Heart left ventricle (tissue), 16 donors: Measurements from ENCODE around the gene CCDC178. TPM values are rescaled to one million over a fixed set of nuclear protein-coding genes. Genes with fewer than 3 reads are reported as not detected.

ENCODE experiments used
- ATAC-seq, 4 donors: fragments of 200-7000 bp; cut with Tn5 transposase; one replicate each; pipeline ENCODE4 v1.9.1; 2020 to 2022; ENCODE audit warnings: moderate library complexity in 4 of 4, mild to moderate bottlenecking in 3 of 4, moderate number of reproducible peaks in 1 of 4
- DNase-seq, 5 donors: peaks; one replicate each; pipeline ENCODE4 v3.0.0-alpha.2; 2020
- H3K27ac ChIP-seq, 12 donors: fragments of 200-600 bp; sonication (generic) in 4 of 12; one replicate each; pipeline versions ENCODE4 v1.5.0 to v1.8.0; 2016 to 2022; ENCODE audit warnings: mild to moderate bottlenecking in 2 of 12
- H3K27me3 ChIP-seq, 9 donors: fragments of 200-600 bp; sonication (generic) in 2 of 9; one replicate each; pipeline versions ENCODE4 v1.5.1 to v1.8.0; 2016 to 2022; ENCODE audit warnings: mild to moderate bottlenecking in 3 of 9
- H3K36me3 ChIP-seq, 9 donors: fragments of 200-600 bp; sonication (generic) in 2 of 9; one replicate each; pipeline versions ENCODE4 v1.5.0 to v1.8.0; 2018 to 2022; ENCODE audit warnings: mild to moderate bottlenecking in 2 of 9
- H3K4me1 ChIP-seq, 12 donors: fragments of 200-600 bp; sonication (generic) in 4 of 12; one replicate each; pipeline versions ENCODE4 v1.5.0 to v1.8.0; 2016 to 2022; ENCODE audit warnings: mild to moderate bottlenecking in 3 of 12
- H3K4me3 ChIP-seq, 12 donors: fragments of 200-600 bp; sonication (generic) in 4 of 12; one replicate each; pipeline versions ENCODE4 v1.5.0 to v1.8.0; 2017 to 2022; ENCODE audit warnings: mild to moderate bottlenecking in 9 of 12, moderate library complexity in 4 of 12
- H3K9me3 ChIP-seq, 12 donors: fragments of 200-600 bp; sonication (generic) in 4 of 12; one replicate each; pipeline versions ENCODE4 v1.5.0 to v1.8.0; 2016 to 2022; ENCODE audit warnings: mild to moderate bottlenecking in 1 of 12
- CTCF ChIP-seq, 12 donors: fragments of 200-600 bp; sonication (generic) in 4 of 12; IDR thresholded peaks; one replicate each; pipeline versions ENCODE4 v1.5.0 to v1.8.0; 2018 to 2022; ENCODE audit warnings: antibody characterized with exemption in 12 of 12, mild to moderate bottlenecking in 5 of 12
- POLR2A ChIP-seq, 2 donors: fragments of 450-650 bp; IDR thresholded peaks; one replicate each; pipeline ENCODE4 v1.6.1; 2017; ENCODE audit warnings: antibody characterized with exemption in 2 of 2, mild to moderate bottlenecking in 2 of 2, moderate library complexity in 2 of 2
- WGBS, 4 donors: extraction: QIAGEN DNeasy Blood & Tissue Kit in 2 of 4; methylation state at CpG; one replicate each; pipeline versions ENCODE4 v1.1.5 to v1.1.7; 2013 to 2018; 5-methylcytosine and 5-hydroxymethylcytosine counted together
- intact Hi-C, 10 donors: fragments of 100-400 bp; cut with DNase I; formaldehyde crosslinking; loops; one replicate each; pipeline versions ENCODE4 v1.11.1 to v1.14.2; 2022
- polyA plus RNA-seq, 2 donors: library from polyadenylated mRNA; stranded (reverse); fragments of 200-250 nt; gene quantifications; one replicate each; pipeline ENCODE4 v1.2.3, GENCODE V29; 2013
- total RNA-seq, 9 donors: library from RNA; depleted of rRNA in 2 of 9; stranded (reverse); fragments of >200 nt in 2 of 9; fragmentation: NEBNext Ultra II Directional in 3 of 9; extraction: Animal tissue kit (Norgen Biotek cat#: 25700) in 3 of 9; gene quantifications; one replicate each; pipeline versions ENCODE4 v1.1.0 to v1.2.4, GENCODE V29; 2016 to 2023
- donor health status: ischemic (EF 13 %, LVEDD 7.1; RV severe dilation, severe dysfunction).
- donor health status: healthy with polysubstance abuse.
- donor health status: DM: no; HTN: yes; CAD: no.
- donor health status: DM: no; HTN: no; CAD: no.
- donor health status: ischemic (EF 25% LVEDD 6.9; RV normal size, moderate dysfunction).
- donor health status: ischemic (EF 25% LVEDD 5.7; RV mildly dilated, moderate dysfunction).
- donor health status: healthy.
- donor health status: DM: yes; HTN: yes; CAD: no.
- donor health status: ischemic (EF 35%, LVEDD 5.7; RV mildly dilated, moderate dysfunction).
- donor health status: nonischemic (EF 11% LVEDD 7.7; RV severe dilation, severe dysfunction).
- donor health status: DM: yes; HTN: yes; CAD: no.
- donor health status: PGD.
- donor health status: ischemic (EF 29% LVEDD 5.4; RV normal size, mild dysfunction).
- donor health status: nonischemic (EF 23%, LVEDD 6.1; RV moderate dilation, normal function).

The CCDC178 gene
- total and polyA plus RNA-seq, 11 donors, result 0.23 to 1.00 (median 0.41) TPM; not detected in 3

GRCh38 chr18:32889615-32890593 is 550.6 kb downstream of the CCDC178 start:
- no peak for ATAC-seq
- no peaks in the 10 kb centered on the region for H3K27me3 ChIP-seq
- intact Hi-C loops, result no loop called here
- no peak for TF ChIP-seq CTCF (IDR thresholded peaks at IDR 0.05)
- no peak overlapping the region for H3K27ac ChIP-seq
- no peaks in the 10 kb centered on the region for H3K9me3 ChIP-seq
- no peaks in the 10 kb centered on the region for H3K36me3 ChIP-seq
- no peaks in the 10 kb centered on the region for H3K4me1 ChIP-seq
- WGBS, 4 donors, result 87 to 91% (median 90%) methylated on average over 8 of the region's 8 CpGs
- H3K4me3 ChIP-seq, result no peak overlapping the region
- DNase-seq, result no peak

DNA sequence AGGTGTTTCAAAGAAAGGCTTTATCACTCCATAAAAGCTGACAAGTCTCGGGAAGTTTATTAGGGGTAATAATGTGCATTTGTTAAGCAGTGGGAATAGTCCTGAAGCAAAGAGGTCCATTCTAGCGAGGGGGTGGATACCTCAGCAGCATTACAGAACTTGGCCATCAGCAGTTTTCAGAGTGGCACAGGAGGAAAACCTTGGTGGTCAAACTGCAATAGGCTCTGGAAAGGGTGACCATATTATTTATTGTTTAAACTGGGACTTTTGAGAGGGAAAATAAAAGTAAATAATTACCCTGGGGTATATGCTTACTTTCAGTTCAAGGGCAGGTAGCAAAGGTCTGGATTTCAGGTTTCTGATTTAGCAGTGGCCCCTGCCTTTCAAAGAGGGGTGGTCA is 552.2 kb downstream of the CCDC178 start:
- Histone ChIP-seq H3K9me3 (no peaks in the 10 kb centered on the region), H3K4me3 (no peak overlapping the region), H3K27me3 (no peaks in the 10 kb centered on the region), H3K36me3 (no peaks in the 10 kb centered on the region), H3K27ac (no peak overlapping the region), H3K4me1 (no peaks in the 10 kb centered on the region)
- DNase-seq (no peak), ATAC-seq (no peak)
- WGBS, 4 donors, result 68 to 87% (median 84%) methylated on average over 2 of the region's 2 CpGs
- intact Hi-C loops, result no loop called here
- TF ChIP-seq CTCF (IDR thresholded peaks at IDR 0.05), result no peak
- TF ChIP-seq POLR2A (IDR thresholded peaks at IDR 0.05), result no peak

Other genes with a start within 250 kb of the CCDC178 start
- 1 to 10 TPM; 1.6 to 8.9 (median 3.9) TPM for gene ASXL3, start 137.5 kb upstream of the CCDC178 start, total RNA-seq
- under 1 TPM; 0.65 to 0.69 TPM for gene ASXL3, start 137.5 kb upstream of the CCDC178 start, polyA plus RNA-seq